HG02970 (cell line): ENCODE results near the gene PDC.

ENCODE experiments used
- ATAC-seq: cut with Tn5 transposase; IDR thresholded peaks from one replicate; pipeline ENCODE4 v1.9.1; 2021; ENCODE audit warnings: mild to moderate bottlenecking, moderate library complexity, moderate number of reproducible peaks; ENCODE audit not compliant: unreplicated experiment, low FRiP score

Gene PDC

GRCh38 chr1:186461014-186461413 is at the start of gene PDC:
Gene PDC (minus strand): TSS chr1:186461114. CDS start chr1:186449459, 11,655 bp downstream.
- ATAC-seq = no peak

GRCh38 chr1:186503190-186503589 is 42.3 kb upstream of the PDC start:
- no peak for ATAC-seq

GRCh38 chr1:186502087-186502486 is 41.2 kb upstream of the PDC start:
- ATAC-seq = no peak

GRCh38 chr1:186500804-186501203 is 39.9 kb upstream of the PDC start:
- no peak for ATAC-seq

GRCh38 chr1:186499571-186499970 is 38.7 kb upstream of the PDC start:
- no peak for ATAC-seq

GRCh38 chr1:186498695-186499389 is 37.9 kb upstream of the PDC start:
- ATAC-seq = no peak

- ATAC-seq = no peak
Measured at GRCh38 chr1:186498071-186498470, 37.2 kb upstream of the PDC start.

GRCh38 chr1:186497651-186498050 is 36.7 kb upstream of the PDC start:
- ATAC-seq = no peak

- no peak for ATAC-seq
Measured at GRCh38 chr1:186496171-186496851, 35.4 kb upstream of the PDC start.

GRCh38 chr1:186494832-186495271 is 33.9 kb upstream of the PDC start:
- ATAC-seq = no peak

GRCh38 chr1:186492531-186493291 is 31.8 kb upstream of the PDC start:
- no peak for ATAC-seq

GRCh38 chr1:186491336-186491735 is 30.4 kb upstream of the PDC start:
- ATAC-seq = no peak

- no peak for ATAC-seq
Measured at GRCh38 chr1:186487163-186487562, 26.2 kb upstream of the PDC start.

GRCh38 chr1:186486061-186486460 is 25.1 kb upstream of the PDC start:
- ATAC-seq = no peak

- no peak for ATAC-seq
Measured at GRCh38 chr1:186483561-186483960, 22.6 kb upstream of the PDC start.

GRCh38 chr1:186482661-186483255 is 21.8 kb upstream of the PDC start:
- no peak for ATAC-seq

- no peak for ATAC-seq
Measured at GRCh38 chr1:186481303-186481888, 20.5 kb upstream of the PDC start.

GRCh38 chr1:186479162-186479561 is 18.2 kb upstream of the PDC start:
- ATAC-seq = no peak

GRCh38 chr1:186476264-186477040 is 15.5 kb upstream of the PDC start:
- no peak for ATAC-seq

GRCh38 chr1:186474208-186474607 is 13.3 kb upstream of the PDC start:
- no peak for ATAC-seq
